Lung microvascular endothelial cell (primary cell): ENCODE measurements around the gene RAB40C. TPM values are rescaled to one million over a fixed set of nuclear protein-coding genes. Genes with fewer than 3 reads are reported as not detected.

Experiments used
- DNase-seq, 2 donors: peaks; one replicate each; pipeline versions ENCODE4 v3.0.0 to v3.0.0-alpha.2; 2010; ENCODE audit warnings: low read depth in 2 of 2
- total RNA-seq: library from RNA; depleted of rRNA; stranded (reverse); fragments of >200 nt; gene quantifications from 2 replicates; pipeline ENCODE4 v1.2.1, GENCODE V29; 2014

Gene RAB40C
- total RNA-seq, 1 donor from 2014 or later: 10.9 TPM

GRCh38 chr16:559021-559380 is 30.9 kb upstream of the RAB40C start:
- no peak for DNase-seq

- DNase-seq: no peak
These were observed 30.3 kb upstream of the RAB40C start for GRCh38 chr16:559411-560203.

- no peak for DNase-seq
These were observed 29.6 kb upstream of the RAB40C start, which contains the start of gene PRR35 for GRCh38 chr16:560204-560700. Gene PRR35 (plus strand): TSS chr16:560394. CDS start chr16:563295, 2,901 bp downstream.

GRCh38 chr16:560701-561412 is 29.0 kb upstream of the RAB40C start:
- DNase-seq: no peak

- no peak for DNase-seq
These were observed 28.5 kb upstream of the RAB40C start for GRCh38 chr16:561413-561794.

- DNase-seq: no peak
These were observed 27.6 kb upstream of the RAB40C start for GRCh38 chr16:561957-562938.

- DNase-seq: no peak
These were observed 26.7 kb upstream of the RAB40C start for GRCh38 chr16:563072-563644.

- no peak for DNase-seq
These were observed 25.0 kb upstream of the RAB40C start for GRCh38 chr16:564690-565418.

GRCh38 chr16:565419-566330 is 24.2 kb upstream of the RAB40C start:
- no peak for DNase-seq

GRCh38 chr16:566475-567372 is 23.1 kb upstream of the RAB40C start, which contains the start of gene NHLRC4:
Gene NHLRC4 (plus strand): TSS chr16:567005. CDS start chr16:568048, 1,043 bp downstream.
- DNase-seq: peak; percentile 65 to 74

- DNase-seq: no peak
These were observed 22.3 kb upstream of the RAB40C start for GRCh38 chr16:567373-568256.

GRCh38 chr16:568401-569258 is 21.2 kb upstream of the RAB40C start:
- no peak for DNase-seq

GRCh38 chr16:569445-570254 is 20.2 kb upstream of the RAB40C start, which contains the start of gene PIGQ:
Gene PIGQ (plus strand): TSS chr16:569968. CDS start chr16:574075, 4,107 bp downstream.
- peak; percentile 56 to 70 for DNase-seq

- no peak for DNase-seq
These were observed 16.8 kb upstream of the RAB40C start for GRCh38 chr16:572865-573650.
